ENCODE data around the gene PPP3CA.

DNA sequence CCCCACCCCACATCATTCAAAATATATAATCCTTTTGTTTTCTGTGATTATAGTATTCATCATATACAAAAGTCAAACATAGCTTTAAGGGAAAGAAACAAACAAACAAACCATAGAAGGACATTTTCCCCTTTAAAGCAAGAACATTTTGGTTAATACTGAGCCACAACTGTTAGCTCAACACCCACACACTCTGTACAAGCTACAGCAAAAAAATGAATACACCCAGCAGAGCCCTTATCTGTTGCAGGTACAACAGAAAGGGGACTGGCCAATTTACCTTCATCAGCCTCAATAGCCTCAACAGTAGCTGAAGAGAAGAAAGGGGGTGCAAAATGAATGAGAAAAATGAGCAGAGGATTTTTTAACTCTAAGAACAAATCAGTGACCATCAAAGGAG is 318.4 kb downstream of the PPP3CA start:
- TF ChIP-seq CTCF (conservative IDR thresholded peaks at IDR 0.05) = no peak
- TF ChIP-seq EZH2 (IDR thresholded peaks at IDR 0.05; ENCODE audit: low read depth) = no peak
